Smooth muscle cell (in vitro differentiated cells): ENCODE results near the gene EFNA4. TPM values are rescaled to one million over a fixed set of nuclear protein-coding genes. Genes with fewer than 3 reads are reported as not detected.

Experiments
- DNase-seq: peaks from one replicate; lab custom pipeline; 2025; ENCODE audit not compliant: unreplicated experiment; lab: John Stamatoyannopoulos, UW
- H2AFZ ChIP-seq: fragments of 200-600 bp; sonication (generic); 2 replicates; pipeline ENCODE4 v1.6.0; 2016; ENCODE audit warnings: antibody characterized with exemption, low read depth, mild to moderate bottlenecking
- H3F3A ChIP-seq: fragments of 200-600 bp; sonication (generic); 2 replicates; pipeline ENCODE4 v1.6.0; 2017; ENCODE audit warnings: antibody characterized with exemption, low read depth
- H3K27ac ChIP-seq: fragments of 200-600 bp; sonication (generic); 2 replicates; pipeline ENCODE4 v1.5.1; 2016; ENCODE audit warnings: low read depth, mild to moderate bottlenecking
- H3K27me3 ChIP-seq: fragments of 200-600 bp; sonication (generic); 2 replicates; pipeline ENCODE4 v1.6.1; 2016; ENCODE audit warnings: low read depth, mild to moderate bottlenecking
- H3K36me3 ChIP-seq: fragments of 200-600 bp; sonication (generic); 2 replicates; pipeline ENCODE4 v1.5.1; 2016; ENCODE audit warnings: low read depth
- H3K4me1 ChIP-seq: fragments of 200-600 bp; sonication (generic); 2 replicates; pipeline ENCODE4 v1.5.1; 2016; ENCODE audit warnings: low read depth
- H3K4me2 ChIP-seq: fragments of 200-600 bp; sonication (generic); 2 replicates; pipeline ENCODE4 v1.6.0; 2016; ENCODE audit warnings: mild to moderate bottlenecking
- H3K4me3 ChIP-seq: fragments of 200-600 bp; sonication (generic); 2 replicates; pipeline ENCODE4 v1.5.1; 2016; ENCODE audit warnings: mild to moderate bottlenecking
- H3K79me2 ChIP-seq: fragments of 200-600 bp; sonication (generic); 2 replicates; pipeline ENCODE4 v1.6.0; 2016; ENCODE audit warnings: low read depth, mild to moderate bottlenecking
- H3K9ac ChIP-seq: fragments of 200-600 bp; sonication (generic); 2 replicates; pipeline ENCODE4 v1.6.0; 2016; ENCODE audit warnings: low read depth
- H3K9me3 ChIP-seq: fragments of 200-600 bp; sonication (generic); replicated peaks from 2 replicates; pipeline ENCODE4 v1.5.1; 2016; ENCODE audit warnings: low read depth
- H4K20me1 ChIP-seq: fragments of 200-600 bp; sonication (generic); 2 replicates; pipeline ENCODE4 v1.6.0; 2016; ENCODE audit warnings: low read depth
- WGBS: methylation state at CpG from one replicate; pipeline ENCODE4 v1.1.7; 2016; ENCODE audit warnings: low lambda C conversion rate; 5-methylcytosine and 5-hydroxymethylcytosine counted together
- polyA plus RNA-seq: library from polyadenylated mRNA; unstranded; fragments of >200 nt; fragmentation: Nextera tagmentation; extraction: Ambion mirVana; gene quantifications from 2 replicates; pipeline ENCODE4 v1.2.1, GENCODE V29; 2016
- total RNA-seq: library from RNA; depleted of rRNA; stranded (reverse); fragments of >200 nt; gene quantifications from 2 replicates; pipeline ENCODE4 v1.2.3, GENCODE V29; 2014
- TF ChIP-seq, protein P1 (sequence below): fragments of 200-600 bp; sonication (generic); IDR thresholded peaks from 2 replicates; pipeline ENCODE4 v1.5.1; 2017; ENCODE audit warnings: borderline replicate concordance, mild to moderate bottlenecking, antibody characterized with exemption; ENCODE audit not compliant: insufficient read depth, poor library complexity, severe bottlenecking

The EFNA4 gene
- total and polyA plus RNA-seq, 2 experiments from 2014 or later = 18.1 to 27.6 TPM

DNA sequence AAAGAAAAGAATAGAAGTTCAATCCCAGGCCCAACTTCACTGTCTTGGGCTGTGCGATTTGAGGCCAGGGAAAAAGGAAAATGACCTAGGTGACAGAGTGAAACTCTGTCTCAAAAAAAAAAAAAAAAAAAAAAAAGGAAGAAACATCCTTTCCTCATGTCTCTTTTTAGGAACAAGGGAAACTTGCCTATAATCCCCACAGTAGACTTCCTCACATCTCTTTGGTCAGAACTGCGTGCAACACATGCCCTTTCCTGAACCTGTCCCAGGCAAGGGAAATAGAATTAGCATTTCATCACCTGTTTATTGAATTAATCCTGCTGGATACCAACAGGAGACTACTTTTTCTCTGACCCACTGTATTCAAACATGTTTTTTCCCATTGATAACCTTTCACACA lies 27.6 kb upstream of the EFNA4 start:
- H3K27me3 ChIP-seq = no peaks in the 10 kb centered on the region
- no peak overlapping the region for H2AFZ ChIP-seq
- no peak overlapping the region for H3K9ac ChIP-seq
- TF ChIP-seq, protein P1, sequence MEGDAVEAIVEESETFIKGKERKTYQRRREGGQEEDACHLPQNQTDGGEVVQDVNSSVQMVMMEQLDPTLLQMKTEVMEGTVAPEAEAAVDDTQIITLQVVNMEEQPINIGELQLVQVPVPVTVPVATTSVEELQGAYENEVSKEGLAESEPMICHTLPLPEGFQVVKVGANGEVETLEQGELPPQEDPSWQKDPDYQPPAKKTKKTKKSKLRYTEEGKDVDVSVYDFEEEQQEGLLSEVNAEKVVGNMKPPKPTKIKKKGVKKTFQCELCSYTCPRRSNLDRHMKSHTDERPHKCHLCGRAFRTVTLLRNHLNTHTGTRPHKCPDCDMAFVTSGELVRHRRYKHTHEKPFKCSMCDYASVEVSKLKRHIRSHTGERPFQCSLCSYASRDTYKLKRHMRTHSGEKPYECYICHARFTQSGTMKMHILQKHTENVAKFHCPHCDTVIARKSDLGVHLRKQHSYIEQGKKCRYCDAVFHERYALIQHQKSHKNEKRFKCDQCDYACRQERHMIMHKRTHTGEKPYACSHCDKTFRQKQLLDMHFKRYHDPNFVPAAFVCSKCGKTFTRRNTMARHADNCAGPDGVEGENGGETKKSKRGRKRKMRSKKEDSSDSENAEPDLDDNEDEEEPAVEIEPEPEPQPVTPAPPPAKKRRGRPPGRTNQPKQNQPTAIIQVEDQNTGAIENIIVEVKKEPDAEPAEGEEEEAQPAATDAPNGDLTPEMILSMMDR = no peak
- no peaks in the 10 kb centered on the region for H3K4me1 ChIP-seq
- no peaks in the 10 kb centered on the region for H3F3A ChIP-seq
- H3K4me3 ChIP-seq = no peak overlapping the region
- no peak overlapping the region for H3K27ac ChIP-seq
- no peak overlapping the region for H3K4me2 ChIP-seq
- 98% methylated on average over 2 of the region's 2 CpGs for WGBS
- no peaks in the 10 kb centered on the region for H3K9me3 ChIP-seq
- H3K36me3 ChIP-seq = no peaks in the 10 kb centered on the region
- DNase-seq = no peak
- H3K79me2 ChIP-seq = no peaks in the 10 kb centered on the region
- no peaks in the 10 kb centered on the region for H4K20me1 ChIP-seq

- no peak overlapping the region for H3K9ac ChIP-seq
- DNase-seq = no peak
- no peak overlapping the region for H3K4me2 ChIP-seq
- no peak overlapping the region for H2AFZ ChIP-seq
- TF ChIP-seq, protein P1 = no peak
- H3K79me2 ChIP-seq = no peaks in the 10 kb centered on the region
- no peaks in the 10 kb centered on the region for H3K36me3 ChIP-seq
- H4K20me1 ChIP-seq = no peaks in the 10 kb centered on the region
- H3K4me3 ChIP-seq = no peak overlapping the region
- H3K4me1 ChIP-seq = no peaks in the 10 kb centered on the region
- WGBS = 84% methylated on average over 3 of the region's 3 CpGs
- H3F3A ChIP-seq = no peaks in the 10 kb centered on the region
- H3K27me3 ChIP-seq = no peaks in the 10 kb centered on the region
- no peak overlapping the region for H3K27ac ChIP-seq
- no peaks in the 10 kb centered on the region for H3K9me3 ChIP-seq
Measured at GRCh38 chr1:155037043-155037442, 26.5 kb upstream of the EFNA4 start.

GRCh38 chr1:155037851-155038441 lies 25.6 kb upstream of the EFNA4 start:
- WGBS = 88% methylated on average over 6 of the region's 6 CpGs
- no peak overlapping the region for H3K27ac ChIP-seq
- no peak overlapping the region for H3K4me3 ChIP-seq
- no peak overlapping the region for H2AFZ ChIP-seq
- H3K9me3 ChIP-seq = no peaks in the 10 kb centered on the region
- no peak overlapping the region for H3K9ac ChIP-seq
- no peaks in the 10 kb centered on the region for H3F3A ChIP-seq
- no peaks in the 10 kb centered on the region for H3K4me1 ChIP-seq
- no peaks in the 10 kb centered on the region for H3K27me3 ChIP-seq
- TF ChIP-seq, protein P1 = no peak
- no peak overlapping the region for H3K4me2 ChIP-seq
- H3K79me2 ChIP-seq = no peaks in the 10 kb centered on the region
- DNase-seq = no peak
- no peaks in the 10 kb centered on the region for H3K36me3 ChIP-seq
- no peaks in the 10 kb centered on the region for H4K20me1 ChIP-seq
